Measurements from ENCODE around the gene ALKBH4.

ALKBH4 gene

GRCh38 chr7:102449136-102449535 lies 15.5 kb downstream of the ALKBH4 start:
- DNase-seq (ENCODE audit: low read depth in 1 of 2, low spot score in 1 of 2), result no peak
- no peak overlapping the region for H3K27ac ChIP-seq (replicated peaks)
- H3K4me3 ChIP-seq (replicated peaks; ENCODE audit: insufficient read depth, low read length), result no peak overlapping the region
- H3K27me3 ChIP-seq (ENCODE audit: insufficient read depth, poor library complexity, severe bottlenecking), result no peaks in the 10 kb centered on the region
- TF ChIP-seq, protein P1, sequence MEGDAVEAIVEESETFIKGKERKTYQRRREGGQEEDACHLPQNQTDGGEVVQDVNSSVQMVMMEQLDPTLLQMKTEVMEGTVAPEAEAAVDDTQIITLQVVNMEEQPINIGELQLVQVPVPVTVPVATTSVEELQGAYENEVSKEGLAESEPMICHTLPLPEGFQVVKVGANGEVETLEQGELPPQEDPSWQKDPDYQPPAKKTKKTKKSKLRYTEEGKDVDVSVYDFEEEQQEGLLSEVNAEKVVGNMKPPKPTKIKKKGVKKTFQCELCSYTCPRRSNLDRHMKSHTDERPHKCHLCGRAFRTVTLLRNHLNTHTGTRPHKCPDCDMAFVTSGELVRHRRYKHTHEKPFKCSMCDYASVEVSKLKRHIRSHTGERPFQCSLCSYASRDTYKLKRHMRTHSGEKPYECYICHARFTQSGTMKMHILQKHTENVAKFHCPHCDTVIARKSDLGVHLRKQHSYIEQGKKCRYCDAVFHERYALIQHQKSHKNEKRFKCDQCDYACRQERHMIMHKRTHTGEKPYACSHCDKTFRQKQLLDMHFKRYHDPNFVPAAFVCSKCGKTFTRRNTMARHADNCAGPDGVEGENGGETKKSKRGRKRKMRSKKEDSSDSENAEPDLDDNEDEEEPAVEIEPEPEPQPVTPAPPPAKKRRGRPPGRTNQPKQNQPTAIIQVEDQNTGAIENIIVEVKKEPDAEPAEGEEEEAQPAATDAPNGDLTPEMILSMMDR (IDR thresholded peaks at IDR 0.05; ENCODE audit: insufficient read depth, low read length), result no peak
- TF ChIP-seq POLR2AphosphoS5 (IDR thresholded peaks at IDR 0.05; ENCODE audit: low read depth) (no peak; the same call in 1 of the 2 replicates), SPI1 (IDR thresholded peaks at IDR 0.05; ENCODE audit: borderline replicate concordance, low read depth) (no peak), GABPA (IDR thresholded peaks at IDR 0.05; ENCODE audit: low read depth) (no peak)
- TF ChIP-seq, protein P2, sequence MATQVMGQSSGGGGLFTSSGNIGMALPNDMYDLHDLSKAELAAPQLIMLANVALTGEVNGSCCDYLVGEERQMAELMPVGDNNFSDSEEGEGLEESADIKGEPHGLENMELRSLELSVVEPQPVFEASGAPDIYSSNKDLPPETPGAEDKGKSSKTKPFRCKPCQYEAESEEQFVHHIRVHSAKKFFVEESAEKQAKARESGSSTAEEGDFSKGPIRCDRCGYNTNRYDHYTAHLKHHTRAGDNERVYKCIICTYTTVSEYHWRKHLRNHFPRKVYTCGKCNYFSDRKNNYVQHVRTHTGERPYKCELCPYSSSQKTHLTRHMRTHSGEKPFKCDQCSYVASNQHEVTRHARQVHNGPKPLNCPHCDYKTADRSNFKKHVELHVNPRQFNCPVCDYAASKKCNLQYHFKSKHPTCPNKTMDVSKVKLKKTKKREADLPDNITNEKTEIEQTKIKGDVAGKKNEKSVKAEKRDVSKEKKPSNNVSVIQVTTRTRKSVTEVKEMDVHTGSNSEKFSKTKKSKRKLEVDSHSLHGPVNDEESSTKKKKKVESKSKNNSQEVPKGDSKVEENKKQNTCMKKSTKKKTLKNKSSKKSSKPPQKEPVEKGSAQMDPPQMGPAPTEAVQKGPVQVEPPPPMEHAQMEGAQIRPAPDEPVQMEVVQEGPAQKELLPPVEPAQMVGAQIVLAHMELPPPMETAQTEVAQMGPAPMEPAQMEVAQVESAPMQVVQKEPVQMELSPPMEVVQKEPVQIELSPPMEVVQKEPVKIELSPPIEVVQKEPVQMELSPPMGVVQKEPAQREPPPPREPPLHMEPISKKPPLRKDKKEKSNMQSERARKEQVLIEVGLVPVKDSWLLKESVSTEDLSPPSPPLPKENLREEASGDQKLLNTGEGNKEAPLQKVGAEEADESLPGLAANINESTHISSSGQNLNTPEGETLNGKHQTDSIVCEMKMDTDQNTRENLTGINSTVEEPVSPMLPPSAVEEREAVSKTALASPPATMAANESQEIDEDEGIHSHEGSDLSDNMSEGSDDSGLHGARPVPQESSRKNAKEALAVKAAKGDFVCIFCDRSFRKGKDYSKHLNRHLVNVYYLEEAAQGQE (IDR thresholded peaks at IDR 0.05; ENCODE audit: insufficient replicate concordance, low read depth), result no peak

DNA sequence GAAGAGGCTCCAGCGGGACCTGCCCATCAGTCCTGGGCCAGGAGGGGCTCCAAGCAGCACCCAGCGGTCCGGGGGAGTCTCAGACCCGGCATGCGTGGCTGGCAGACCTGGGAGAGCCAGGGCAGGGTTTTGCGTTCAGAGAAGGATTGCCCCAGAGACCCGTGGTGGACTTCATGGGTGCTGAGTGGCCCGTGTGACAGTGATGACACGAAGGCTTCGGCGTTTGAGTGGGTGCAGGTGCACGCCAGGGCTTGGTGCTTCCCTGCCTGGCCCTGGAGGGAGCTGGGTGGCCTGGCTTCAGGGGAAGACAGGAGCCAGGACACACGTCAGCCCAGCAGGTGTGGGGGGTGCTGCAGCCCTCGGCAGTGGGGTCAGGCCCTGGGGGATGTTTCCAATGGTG lies 17.4 kb downstream of the ALKBH4 start:
- Histone ChIP-seq H3K27me3 (ENCODE audit: insufficient read depth, poor library complexity, severe bottlenecking) (no peaks in the 10 kb centered on the region), H3K4me3 (replicated peaks; ENCODE audit: insufficient read depth, low read length) (no peak overlapping the region), H3K27ac (replicated peaks) (no peak overlapping the region)
- TF ChIP-seq, protein P1 (IDR thresholded peaks at IDR 0.05; ENCODE audit: insufficient read depth, low read length), result no peak
- TF ChIP-seq SPI1 (IDR thresholded peaks at IDR 0.05; ENCODE audit: borderline replicate concordance, low read depth) (no peak), POLR2AphosphoS5 (IDR thresholded peaks at IDR 0.05; ENCODE audit: low read depth) (no peak), GABPA (IDR thresholded peaks at IDR 0.05; ENCODE audit: low read depth) (no peak)
- TF ChIP-seq, protein P2 (IDR thresholded peaks at IDR 0.05; ENCODE audit: insufficient replicate concordance, low read depth), result no peak
- DNase-seq (ENCODE audit: low read depth in 1 of 2, low spot score in 1 of 2), result no peak

GRCh38 chr7:102446387-102447156 lies 18.1 kb downstream of the ALKBH4 start:
- no peak for DNase-seq (ENCODE audit: low read depth in 1 of 2, low spot score in 1 of 2)
- Histone ChIP-seq H3K4me3 (replicated peaks; ENCODE audit: insufficient read depth, low read length) (no peak overlapping the region), H3K27me3 (ENCODE audit: insufficient read depth, poor library complexity, severe bottlenecking) (no peaks in the 10 kb centered on the region), H3K27ac (replicated peaks) (no peak overlapping the region)
- TF ChIP-seq GABPA (IDR thresholded peaks at IDR 0.05; ENCODE audit: low read depth) (no peak), SPI1 (IDR thresholded peaks at IDR 0.05; ENCODE audit: borderline replicate concordance, low read depth) (no peak), POLR2AphosphoS5 (IDR thresholded peaks at IDR 0.05; ENCODE audit: low read depth) (0 out of 2 replicates have a peak, but pooled peaks have one; percentile 31)
- TF ChIP-seq, protein P1 (IDR thresholded peaks at IDR 0.05; ENCODE audit: insufficient read depth, low read length), result no peak
- TF ChIP-seq, protein P2 (IDR thresholded peaks at IDR 0.05; ENCODE audit: insufficient replicate concordance, low read depth), result no peak

All from HL-60 (cell line).